Measurements from ENCODE around the gene GH2. TPM values are rescaled to one million over a fixed set of nuclear protein-coding genes. Genes with fewer than 3 reads are reported as not detected.

GH2 gene
- total RNA-seq, 2 experiments from 2014 or later: not detected

GRCh38 chr17:63833026-63833740, 48.6 kb downstream of the GH2 start:
- Histone ChIP-seq H2AFZ (ENCODE audit: low read length) (no peak overlapping the region), H3K27ac (ENCODE audit: low read depth, low read length, poor library complexity, severe bottlenecking) (no peak overlapping the region), H3K9me3 (ENCODE audit: low read length) (no peaks in the 10 kb centered on the region), H3K4me1 (ENCODE audit: insufficient read depth, low read length, poor library complexity, severe bottlenecking) (peaks cover 20% of the 10 kb centered on the region), H3K79me2 (ENCODE audit: insufficient read depth, low read depth, low read length) (peaks cover 30% of the 10 kb centered on the region), H4K20me1 (ENCODE audit: insufficient read depth, low read length) (0 out of 2 replicates have a peak, but pooled peaks cover under 1% of the 10 kb centered on the region), H3K4me3 (ENCODE audit: low read depth, low read length, poor library complexity, severe bottlenecking) (no peak overlapping the region), H3K4me2 (ENCODE audit: low read length) (no peak overlapping the region), H3K36me3 (ENCODE audit: insufficient read depth, low read length) (peaks cover 100% of the 10 kb centered on the region), H3K9me2 (ENCODE audit: insufficient read depth, low read length) (no peaks in the 10 kb centered on the region)
- BruUV-seq (replicated peaks): no TSS peak
- intact Hi-C loops (cut with micrococcal nuclease; ENCODE audit: unreplicated experiment): no loop called here
- ChIA-PET POLR2A (interaction anchor here (0.9 kb wide), 1 partner anchor 91 kb away, joined by 4 read pairs; no protein-coding TSS in a partner anchor), CTCF (ENCODE audit: unreplicated experiment) (no interaction called here)
- no peak for DNase-seq (ENCODE audit: low spot score)
- TF ChIP-seq EZH2phosphoT487 (IDR thresholded peaks at IDR 0.05; ENCODE audit: borderline replicate concordance, low read depth, low read length) (no peak), CTCF (conservative IDR thresholded peaks at IDR 0.05; ENCODE audit: low read length) (no peak)

GRCh38 chr17:63832455-63832854, 49.3 kb downstream of the GH2 start:
- peaks cover 30% of the 10 kb centered on the region for H3K79me2 ChIP-seq (ENCODE audit: insufficient read depth, low read depth, low read length)
- TF ChIP-seq EZH2phosphoT487 (IDR thresholded peaks at IDR 0.05; ENCODE audit: borderline replicate concordance, low read depth, low read length) (no peak), CTCF (conservative IDR thresholded peaks at IDR 0.05; ENCODE audit: low read length) (0 out of 2 replicates have a peak, but pooled peaks have one; percentile 26)

GRCh38 chr17:63832014-63832413, 49.7 kb downstream of the GH2 start:
- TF ChIP-seq EZH2phosphoT487 (IDR thresholded peaks at IDR 0.05; ENCODE audit: borderline replicate concordance, low read depth, low read length) (no peak), CTCF (conservative IDR thresholded peaks at IDR 0.05; ENCODE audit: low read length) (no peak)
- intact Hi-C loops (cut with micrococcal nuclease; ENCODE audit: unreplicated experiment): no loop called here
- Histone ChIP-seq H3K9me2 (ENCODE audit: insufficient read depth, low read length) (no peaks in the 10 kb centered on the region), H3K36me3 (ENCODE audit: insufficient read depth, low read length) (peaks cover 92% of the 10 kb centered on the region), H3K4me2 (ENCODE audit: low read length) (no peak overlapping the region), H2AFZ (ENCODE audit: low read length) (no peak overlapping the region), H4K20me1 (ENCODE audit: insufficient read depth, low read length) (no peaks in the 10 kb centered on the region), H3K27ac (ENCODE audit: low read depth, low read length, poor library complexity, severe bottlenecking) (no peak overlapping the region), H3K79me2 (ENCODE audit: insufficient read depth, low read depth, low read length) (peaks cover 25% of the 10 kb centered on the region), H3K4me3 (ENCODE audit: low read depth, low read length, poor library complexity, severe bottlenecking) (no peak overlapping the region), H3K9me3 (ENCODE audit: low read length) (no peaks in the 10 kb centered on the region), H3K4me1 (ENCODE audit: insufficient read depth, low read length, poor library complexity, severe bottlenecking) (peaks cover 21% of the 10 kb centered on the region)
- no peak for DNase-seq (ENCODE audit: low spot score)
- BruUV-seq (replicated peaks): no TSS peak
- ChIA-PET CTCF (ENCODE audit: unreplicated experiment) (no interaction called here), POLR2A (interaction anchor here (0.6 to 0.7 kb wide), 2 partner anchors 22 to 288 kb away, joined by 3 read pairs; no protein-coding TSS in a partner anchor)

More at GRCh38 chr17:63832455-63832854, 49.3 kb downstream of the GH2 start:
- no peaks in the 10 kb centered on the region for H3K9me3 ChIP-seq (ENCODE audit: low read length)
- H3K9me2 ChIP-seq (ENCODE audit: insufficient read depth, low read length): no peaks in the 10 kb centered on the region
- H3K4me3 ChIP-seq (ENCODE audit: low read depth, low read length, poor library complexity, severe bottlenecking): no peak overlapping the region
- ChIA-PET CTCF (ENCODE audit: unreplicated experiment) (no interaction called here), POLR2A (interaction anchor here (0.6 to 0.9 kb wide), 3 partner anchors 23 to 289 kb away, joined by 3 to 4 read pairs (median 3); no protein-coding TSS in a partner anchor)
- intact Hi-C loops (cut with micrococcal nuclease; ENCODE audit: unreplicated experiment): no loop called here
- no peak overlapping the region for H3K4me2 ChIP-seq (ENCODE audit: low read length)
- peaks cover 21% of the 10 kb centered on the region for H3K4me1 ChIP-seq (ENCODE audit: insufficient read depth, low read length, poor library complexity, severe bottlenecking)
- peaks cover 97% of the 10 kb centered on the region for H3K36me3 ChIP-seq (ENCODE audit: insufficient read depth, low read length)
- no peak overlapping the region for H3K27ac ChIP-seq (ENCODE audit: low read depth, low read length, poor library complexity, severe bottlenecking)
- BruUV-seq (replicated peaks): TSS peak; percentile 48
- no peak overlapping the region for H2AFZ ChIP-seq (ENCODE audit: low read length)
- no peaks in the 10 kb centered on the region for H4K20me1 ChIP-seq (ENCODE audit: insufficient read depth, low read length)
- DNase-seq (ENCODE audit: low spot score): no peak

Data from OCI-LY7 (cell line).